ENCODE results near the gene DVL2. TPM values are rescaled to one million over a fixed set of nuclear protein-coding genes. Genes with fewer than 3 reads are reported as not detected.

The DVL2 gene
- total and polyA plus RNA-seq, 2 of the 13 experiments (the other 11 are each of a cell fraction or from before 2014, with no cell fraction given) = 5.7 to 38.2 TPM

DNA sequence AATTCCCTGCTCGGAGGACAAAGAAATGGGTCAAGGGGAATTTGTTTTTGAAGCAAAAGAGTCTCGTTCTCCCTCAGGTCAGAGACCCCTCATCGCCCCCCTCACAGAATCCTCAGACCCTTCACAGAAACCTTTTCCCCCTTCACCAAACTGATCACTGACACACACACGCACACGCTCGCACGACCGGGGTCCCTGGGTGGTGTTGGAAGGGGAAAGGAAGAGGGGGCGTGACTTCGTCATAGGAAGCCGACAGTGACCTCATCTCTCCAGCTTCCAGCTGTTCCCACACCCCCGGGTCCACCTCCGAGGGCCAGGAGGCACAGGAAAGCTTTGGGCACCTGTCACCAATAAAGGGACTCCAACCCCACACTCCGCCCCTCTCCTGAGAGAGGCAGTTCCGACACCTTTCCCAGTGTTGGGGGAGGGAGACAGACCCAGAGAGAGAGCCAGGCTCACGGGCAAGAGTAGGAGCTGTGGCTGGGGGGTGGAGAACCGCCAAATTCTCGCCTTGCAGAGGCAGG lies 56.3 kb downstream of the DVL2 start:
- FAIRE-seq (peak; percentile 48), ATAC-seq (peak; percentile 13), DNase-seq (ENCODE audit: low spot score) (peak; percentile 65)
- Histone ChIP-seq H3K4me2 (ENCODE audit: low read depth, low read length) (peak overlapping the region; percentile 92), H3K36me3 (replicated peaks in 1 of 2; ENCODE audit: control insufficient read depth in 1 of 2, insufficient read depth in 2 of 2, low read length in 2 of 2) (peaks cover 15 to 30% of the 10 kb centered on the region in 2 experiments), H2AFZ (ENCODE audit: low read length) (no peak overlapping the region), H3K27ac (ENCODE audit: extremely low read length, insufficient read depth, low read length) (peak overlapping the region; percentile 98), H3K4me3 (replicated peaks in 1 of 3; ENCODE audit: insufficient read depth in 1 of 3, low read depth in 2 of 3, low read length in 3 of 3) (peak overlapping the region; percentile 73 to 93 (median 84)), H4K20me1 (ENCODE audit: insufficient read depth, low read length) (peaks cover 31% of the 10 kb centered on the region), H3K27me3 (ENCODE audit: control insufficient read depth in 1 of 2, insufficient read depth in 2 of 2, low read length in 2 of 2) (no peaks in the 10 kb centered on the region; a peak in 1 of 5 replicates), H3K9ac (ENCODE audit: insufficient read depth, low read depth, low read length) (peak overlapping the region; percentile 96), H3K79me2 (ENCODE audit: insufficient read depth, low read length) (peaks cover 47% of the 10 kb centered on the region), H3K9me3 (ENCODE audit: low read length) (no peaks in the 10 kb centered on the region), H3K4me1 (ENCODE audit: insufficient read depth, low read length) (peaks cover 45% of the 10 kb centered on the region)
- in situ Hi-C loops (cut with HindIII; ENCODE audit: extremely low pct_ligation_motif_present, low pct_unique_long_range_greater_than_20kb) = loop anchor here (5.0 kb wide), 1 partner anchor 39 kb away; the partner anchor contains the start of genes ACADVL and DLG4
- no TSS peak for BruUV-seq (replicated peaks)
- intact Hi-C loops (cut with micrococcal nuclease; ENCODE audit: unreplicated experiment) = loop anchor here (2.0 to 10.0 kb wide), 4 partner anchors 34 to 131 kb away; partner anchors contain the start of genes DVL2 and PHF23
- 0% methylated on average over 12 of the region's 18 CpGs for WGBS (ENCODE audit: low lambda C conversion rate)
- ChIA-PET POLR2A (interaction anchor here (0.9 to 4.4 kb wide), 18 partner anchors 8 to 152 kb away, joined by 4 to 76 read pairs (median 18); partner anchors contain the start of genes ACADVL, ASGR2, DLG4 and DVL2), CTCF (ENCODE audit: low intra/inter-chr PET ratio, low total read pairs) (interaction anchor here (0.9 to 1.8 kb wide), 3 partner anchors 8 to 132 kb away, joined by 4 to 5 read pairs (median 4); no protein-coding TSS in a partner anchor)
- peak; percentile 30 for TF ChIP-seq TEAD3 (CRISPR knock-in tag; optimal IDR thresholded peaks at IDR 0.05; ENCODE audit: borderline replicate concordance)
- TF ChIP-seq HNRNPLL (IDR thresholded peaks at IDR 0.05; ENCODE audit: low read depth, low read length, poor library complexity, severe bottlenecking) = no peak
- no peak for TF ChIP-seq CEBPB (IDR thresholded peaks at IDR 0.05; ENCODE audit: borderline replicate concordance, low read depth, low read length)
- peak; percentile 61; the same call in 1 of the 2 replicates for TF ChIP-seq REPIN1 (CRISPR knock-in tag; IDR thresholded peaks at IDR 0.05; ENCODE audit: borderline replicate concordance, low read depth)
- peak; percentile 47 for TF ChIP-seq MED1 (CRISPR knock-in tag; IDR thresholded peaks at IDR 0.05)
- peak; percentile 15; the same call in 1 of the 2 replicates for TF ChIP-seq RBFOX2 (IDR thresholded peaks at IDR 0.05; ENCODE audit: low read depth, low read length)
- peak; percentile 71 for TF ChIP-seq HNRNPH1 (optimal IDR thresholded peaks at IDR 0.05; ENCODE audit: low read depth, low read length)
- TF ChIP-seq, protein P1, sequence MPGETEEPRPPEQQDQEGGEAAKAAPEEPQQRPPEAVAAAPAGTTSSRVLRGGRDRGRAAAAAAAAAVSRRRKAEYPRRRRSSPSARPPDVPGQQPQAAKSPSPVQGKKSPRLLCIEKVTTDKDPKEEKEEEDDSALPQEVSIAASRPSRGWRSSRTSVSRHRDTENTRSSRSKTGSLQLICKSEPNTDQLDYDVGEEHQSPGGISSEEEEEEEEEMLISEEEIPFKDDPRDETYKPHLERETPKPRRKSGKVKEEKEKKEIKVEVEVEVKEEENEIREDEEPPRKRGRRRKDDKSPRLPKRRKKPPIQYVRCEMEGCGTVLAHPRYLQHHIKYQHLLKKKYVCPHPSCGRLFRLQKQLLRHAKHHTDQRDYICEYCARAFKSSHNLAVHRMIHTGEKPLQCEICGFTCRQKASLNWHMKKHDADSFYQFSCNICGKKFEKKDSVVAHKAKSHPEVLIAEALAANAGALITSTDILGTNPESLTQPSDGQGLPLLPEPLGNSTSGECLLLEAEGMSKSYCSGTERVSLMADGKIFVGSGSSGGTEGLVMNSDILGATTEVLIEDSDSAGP (CRISPR knock-in tag; IDR thresholded peaks at IDR 0.05; ENCODE audit: borderline replicate concordance) = peak; percentile 1; the same call in 1 of the 2 replicates
- peak; percentile 18 for TF ChIP-seq RBM39 (IDR thresholded peaks at IDR 0.05; ENCODE audit: low read depth, low read length, poor library complexity, severe bottlenecking)
- TF ChIP-seq, protein P2, sequence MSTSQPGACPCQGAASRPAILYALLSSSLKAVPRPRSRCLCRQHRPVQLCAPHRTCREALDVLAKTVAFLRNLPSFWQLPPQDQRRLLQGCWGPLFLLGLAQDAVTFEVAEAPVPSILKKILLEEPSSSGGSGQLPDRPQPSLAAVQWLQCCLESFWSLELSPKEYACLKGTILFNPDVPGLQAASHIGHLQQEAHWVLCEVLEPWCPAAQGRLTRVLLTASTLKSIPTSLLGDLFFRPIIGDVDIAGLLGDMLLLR (CRISPR knock-in tag; IDR thresholded peaks at IDR 0.05) = peak; percentile 60; the same call in 1 of the 2 replicates
- TF ChIP-seq, protein P3, sequence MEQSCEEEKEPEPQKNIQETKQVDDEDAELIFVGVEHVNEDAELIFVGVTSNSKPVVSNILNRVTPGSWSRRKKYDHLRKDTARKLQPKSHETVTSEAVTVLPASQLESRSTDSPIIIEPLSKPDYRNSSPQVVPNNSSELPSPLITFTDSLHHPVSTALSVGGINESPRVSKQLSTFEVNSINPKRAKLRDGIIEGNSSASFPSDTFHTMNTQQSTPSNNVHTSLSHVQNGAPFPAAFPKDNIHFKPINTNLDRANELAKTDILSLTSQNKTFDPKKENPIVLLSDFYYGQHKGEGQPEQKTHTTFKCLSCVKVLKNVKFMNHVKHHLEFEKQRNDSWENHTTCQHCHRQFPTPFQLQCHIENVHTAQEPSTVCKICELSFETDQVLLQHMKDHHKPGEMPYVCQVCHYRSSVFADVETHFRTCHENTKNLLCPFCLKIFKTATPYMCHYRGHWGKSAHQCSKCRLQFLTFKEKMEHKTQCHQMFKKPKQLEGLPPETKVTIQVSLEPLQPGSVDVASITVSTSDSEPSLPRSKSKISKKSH (CRISPR knock-in tag; IDR thresholded peaks at IDR 0.05; ENCODE audit: borderline replicate concordance) = 0 out of 2 replicates have a peak, but pooled peaks have one; percentile 53
- no peak for TF ChIP-seq ZC3H4 (CRISPR knock-in tag; IDR thresholded peaks at IDR 0.05; ENCODE audit: borderline replicate concordance)
- peak; percentile 43; the same call in 1 of the 2 replicates for TF ChIP-seq NCOA2 (CRISPR knock-in tag; IDR thresholded peaks at IDR 0.05)
- TF ChIP-seq ZNF816 (CRISPR knock-in tag; IDR thresholded peaks at IDR 0.05; ENCODE audit: borderline replicate concordance) = peak; percentile 63; the same call in 1 of the 2 replicates
- TF ChIP-seq MXD4 (CRISPR knock-in tag; IDR thresholded peaks at IDR 0.05) = 0 out of 2 replicates have a peak, but pooled peaks have one; percentile 36
- peak; percentile 4; the same call in 1 of the 2 replicates for TF ChIP-seq KDM2A (CRISPR knock-in tag; IDR thresholded peaks at IDR 0.05; ENCODE audit: borderline replicate concordance, low read depth)
- TF ChIP-seq ZBTB7B (CRISPR knock-in tag; IDR thresholded peaks at IDR 0.05) = 0 out of 2 replicates have a peak, but pooled peaks have one; percentile 14
- TF ChIP-seq PITX1 (CRISPR knock-in tag; IDR thresholded peaks at IDR 0.05) = peak; percentile 16; the same call in 1 of the 2 replicates

Measured in HepG2 (cell line).